H1 (cell line): ENCODE measurements around the gene PRODH2. TPM values are rescaled to one million over a fixed set of nuclear protein-coding genes. Genes with fewer than 3 reads are reported as not detected.

Source experiments
- CTCF ChIA-PET: fragments of 300-600 bp; sonication (Branson Sonifier 250); formaldehyde crosslinking; loops from one replicate; lab custom pipeline; 2021; ENCODE audit not compliant: partially characterized antibody; lab: Charles Lee
- POLR2A ChIA-PET: fragments of 300-600 bp; sonication (Branson Sonifier 250); formaldehyde crosslinking; loops from one replicate; lab custom pipeline; 2021; ENCODE audit warnings: inconsistent platforms; ENCODE audit not compliant: partially characterized antibody; lab: Charles Lee
- DNase-seq, 2 experiments: peaks; one replicate each; pipeline versions ENCODE4 v3.0.0 to v3.0.0-alpha.2; 2010 to 2022; ENCODE audit warnings: low spot score in 2 of 2, low read depth in 1 of 2, mixed read lengths in 1 of 2
- FAIRE-seq: peaks from 2 replicates; lab custom pipeline; 2011; peaks lifted over from hg19 to GRCh38; lab: Jason Lieb, UNC
- H2AFZ ChIP-seq: 2 replicates; pipeline ENCODE4 v1.8.1; 2012; ENCODE audit warnings: low read length, inconsistent platforms
- H2AK5ac ChIP-seq: 2 replicates; pipeline ENCODE4 v1.6.1; 2013; ENCODE audit warnings: low read depth, low read length
- H2BK120ac ChIP-seq: replicated peaks from 2 replicates; pipeline ENCODE3; 2013; ENCODE audit warnings: low read depth, low read length, inconsistent platforms
- H2BK12ac ChIP-seq: 2 replicates; pipeline ENCODE4 v1.6.1; 2013; ENCODE audit warnings: low read depth, low read length
- H2BK15ac ChIP-seq: 2 replicates; pipeline ENCODE4 v1.6.1; 2013; ENCODE audit warnings: low read length
- H2BK20ac ChIP-seq: 2 replicates; pipeline ENCODE4 v1.6.1; 2013; ENCODE audit warnings: low read length
- H2BK5ac ChIP-seq: 2 replicates; pipeline ENCODE4 v1.6.1; 2013; ENCODE audit warnings: low read depth, low read length
- H3K14ac ChIP-seq: 2 replicates; pipeline ENCODE4 v1.6.1; 2013; ENCODE audit warnings: inconsistent platforms; ENCODE audit not compliant: insufficient read length
- H3K18ac ChIP-seq: 2 replicates; pipeline ENCODE4 v1.6.1; 2013; ENCODE audit warnings: low read length; ENCODE audit errors: extremely low read depth
- H3K23ac ChIP-seq: 2 replicates; pipeline ENCODE4 v1.6.1; 2013; ENCODE audit warnings: inconsistent platforms; ENCODE audit not compliant: insufficient read length
- H3K23me2 ChIP-seq: 2 replicates; pipeline ENCODE4 v1.6.1; 2013; ENCODE audit warnings: low read depth, low read length
- H3K27ac ChIP-seq: 2 replicates; pipeline ENCODE4 v1.6.1; 2011; ENCODE audit warnings: low read depth, low read length, inconsistent platforms
- H3K27me3 ChIP-seq, 4 experiments: replicated peaks in 1 of 4; 1 replicate in 1 of 4; 2 replicates in 3 of 4; pipeline versions ENCODE4 v1.6.1 to v1.8.1; 2011 to 2013; ENCODE audit warnings: low read length in 3 of 4, mild to moderate bottlenecking in 3 of 4, inconsistent platforms in 2 of 4, mixed read lengths in 2 of 4, moderate library complexity in 1 of 4; ENCODE audit not compliant: control insufficient read depth in 3 of 4, insufficient read depth in 3 of 4; ENCODE audit errors: extremely low read depth in 1 of 4
- H3K36me3 ChIP-seq, 4 experiments: 2 replicates each; pipeline versions ENCODE4 v1.6.1 to v1.8.1; 2011 to 2013; ENCODE audit warnings: mild to moderate bottlenecking in 4 of 4, low read length in 3 of 4, moderate library complexity in 2 of 4, control low read depth in 1 of 4, inconsistent platforms in 1 of 4; ENCODE audit not compliant: insufficient read depth in 4 of 4, control insufficient read depth in 2 of 4
- H3K4ac ChIP-seq: replicated peaks from 2 replicates; pipeline ENCODE3; 2013; ENCODE audit warnings: low read length, low read depth, mixed read lengths, inconsistent platforms; ENCODE audit not compliant: insufficient read length
- H3K4me1 ChIP-seq, 4 experiments: replicated peaks in 1 of 4; 1 replicate in 1 of 4; 2 replicates in 3 of 4; pipeline versions ENCODE4 v1.6.1 to v1.8.1; 2011 to 2013; ENCODE audit warnings: low read length in 3 of 4, inconsistent platforms in 2 of 4, mixed read lengths in 1 of 4; ENCODE audit not compliant: insufficient read depth in 4 of 4, control insufficient read depth in 3 of 4
- H3K4me2 ChIP-seq, 2 experiments: 2 replicates each; pipeline versions ENCODE4 v1.6.1 to v1.8.1; 2011 to 2013; ENCODE audit warnings: low read depth in 2 of 2, low read length in 2 of 2, control low read depth in 1 of 2, inconsistent platforms in 1 of 2, mild to moderate bottlenecking in 1 of 2; ENCODE audit not compliant: insufficient read depth in 1 of 2
- H3K4me3 ChIP-seq, 4 experiments: fragments of 200-600, 300-600 bp in 1 of 4; sonication (generic), shearing (Covaris generic), sonication (Bioruptor Twin) in 1 of 4; 2 replicates each; pipeline versions ENCODE4 v1.5.1 to v1.8.1; 2011 to 2016; ENCODE audit warnings: low read length in 4 of 4, low read depth in 3 of 4, control low read depth in 2 of 4, inconsistent platforms in 2 of 4, mild to moderate bottlenecking in 2 of 4, mixed read lengths in 1 of 4, moderate library complexity in 1 of 4; ENCODE audit not compliant: insufficient read depth in 2 of 4; ENCODE audit errors: extremely low read depth in 1 of 4
- H3K56ac ChIP-seq: replicated peaks from 2 replicates; pipeline ENCODE3; 2013; ENCODE audit warnings: low read depth, mild to moderate bottlenecking, mixed read lengths, low read length, inconsistent platforms; ENCODE audit not compliant: insufficient read length
- H3K79me1 ChIP-seq: 2 replicates; pipeline ENCODE4 v1.6.1; 2013; ENCODE audit warnings: low read depth, low read length, control low read depth
- H3K79me2 ChIP-seq, 2 experiments: 2 replicates each; pipeline versions ENCODE4 v1.6.1 to v1.8.1; 2012 to 2013; ENCODE audit warnings: low read length in 2 of 2, mild to moderate bottlenecking in 2 of 2, inconsistent platforms in 1 of 2; ENCODE audit not compliant: insufficient read depth in 2 of 2, control insufficient read depth in 1 of 2
- H3K9ac ChIP-seq, 4 experiments: replicated peaks in 1 of 4; 1 replicate in 1 of 4; 2 replicates in 3 of 4; pipeline versions ENCODE4 v1.6.1 to v1.8.1; 2011 to 2013; ENCODE audit warnings: low read depth in 3 of 4, low read length in 3 of 4, control low read depth in 2 of 4, mild to moderate bottlenecking in 2 of 4, moderate library complexity in 2 of 4, inconsistent platforms in 1 of 4; ENCODE audit errors: extremely low read depth in 1 of 4
- H3K9me3 ChIP-seq, 2 experiments: 2 replicates each; pipeline versions ENCODE4 v1.6.1 to v1.8.1; 2012 to 2013; ENCODE audit warnings: mild to moderate bottlenecking in 2 of 2, moderate library complexity in 2 of 2, control low read depth in 1 of 2, inconsistent platforms in 1 of 2, low read depth in 1 of 2, low read length in 1 of 2, mixed read lengths in 1 of 2; ENCODE audit not compliant: insufficient read depth in 2 of 2
- H4K20me1 ChIP-seq, 2 experiments: replicated peaks in 1 of 2; 2 replicates each; pipeline versions ENCODE3 to v1.8.1; 2011 to 2013; ENCODE audit warnings: inconsistent platforms in 2 of 2, low read length in 2 of 2, mild to moderate bottlenecking in 1 of 2; ENCODE audit not compliant: insufficient read depth in 2 of 2, control insufficient read depth in 1 of 2
- H4K5ac ChIP-seq: 2 replicates; pipeline ENCODE4 v1.6.1; 2013; ENCODE audit warnings: low read length, low read depth, mixed read lengths, inconsistent platforms; ENCODE audit not compliant: insufficient read length
- H4K8ac ChIP-seq: 2 replicates; pipeline ENCODE4 v1.8.0; 2013; ENCODE audit warnings: mild to moderate bottlenecking, moderate library complexity, low read length, inconsistent platforms; ENCODE audit not compliant: insufficient read depth; ENCODE audit errors: extremely low read depth
- H4K91ac ChIP-seq: replicated peaks from 2 replicates; pipeline ENCODE3; 2013; ENCODE audit warnings: low read length, mixed read lengths, inconsistent platforms; ENCODE audit not compliant: insufficient read length
- CEBPB ChIP-seq: IDR thresholded peaks from 2 replicates; pipeline ENCODE4 v1.6.1; 2012; ENCODE audit warnings: low read depth, low read length
- HDAC6 ChIP-seq: IDR thresholded peaks from one replicate; pipeline ENCODE4 v1.7.1; 2012; ENCODE audit warnings: low read depth, mild to moderate bottlenecking, inconsistent platforms, low read length, moderate library complexity
- KDM1A ChIP-seq: fragments of 200-600, 300-600 bp; sonication (generic); IDR thresholded peaks from 2 replicates; pipeline ENCODE4 v1.7.1; 2016; ENCODE audit warnings: mild to moderate bottlenecking, low read length, borderline replicate concordance
- WGBS, 2 experiments: shearing (Covaris generic) in 1 of 2; methylation state at CpG; one replicate each; pipeline versions ENCODE4 v1.1.6 to v1.1.7; 2013 to 2015; ENCODE audit warnings: low lambda C conversion rate in 2 of 2, mixed read lengths in 2 of 2, inconsistent platforms in 1 of 2, low coverage in 1 of 2, missing lambda C conversion rate in 1 of 2; ENCODE audit not compliant: insufficient replicate concordance in 2 of 2, insufficient coverage in 1 of 2, insufficient read length in 1 of 2; ENCODE audit errors: extremely low coverage in 1 of 2, missing lambda C conversion rate in 1 of 2; 5-methylcytosine and 5-hydroxymethylcytosine counted together
- polyA plus RNA-seq, 7 experiments: library from polyadenylated mRNA; depleted of rRNA in 3 of 7; stranded (reverse) in 5 of 7; unstranded in 2 of 7; fragments of >200 nt in 5 of 7; fragments of 200-250 nt in 2 of 7; gene quantifications; 1 replicate in 5 of 7; 2 replicates in 1 of 7; 4 replicates in 1 of 7; pipeline versions ENCODE4 v1.2.1 to v1.2.3, GENCODE V29; 2011 to 2013; ENCODE audit warnings: missing spikeins in 2 of 7, mixed read lengths in 2 of 7
- total RNA-seq: library from RNA; stranded (reverse); fragmentation: NEBNext Ultra II Directional; extraction: Animal tissue kit (Norgen Biotek cat#: 25700); gene quantifications from 2 replicates; pipeline ENCODE4 v1.2.1, GENCODE V29; 2021

PRODH2 gene
- total and polyA plus RNA-seq, 2 of the 8 experiments (the other 6 are each of a cell fraction or from before 2014, with no cell fraction given) = not detected

DNA sequence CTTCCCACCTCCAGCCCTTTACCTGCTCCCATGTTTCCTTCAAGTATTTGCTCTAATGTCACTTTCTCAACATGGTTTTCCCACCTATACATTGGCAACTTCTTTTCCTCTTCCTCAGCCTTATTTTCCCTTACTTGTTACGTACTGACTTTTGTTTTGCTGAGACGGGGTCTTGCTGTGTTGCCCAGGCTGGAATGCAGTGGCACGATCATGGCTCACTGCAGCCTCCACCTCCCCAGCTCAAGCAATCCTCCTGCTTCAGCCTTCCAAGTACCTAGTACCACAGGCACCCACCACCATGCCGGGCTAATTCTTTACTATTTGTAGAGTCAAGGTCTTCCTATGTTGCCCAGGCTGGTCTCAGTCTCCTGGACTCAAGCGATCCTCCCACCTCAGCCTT, 5.0 kb downstream of the PRODH2 start:
- H3K9me3 ChIP-seq = no peaks in the 10 kb centered on the region
- 93% methylated on average over 5 of the region's 5 CpGs; no CpG with 5 or more reads in 1 of the 2 experiments for WGBS, 2 experiments
- H3K36me3 ChIP-seq = no peaks in the 10 kb centered on the region
- no peaks in the 10 kb centered on the region for H3K27me3 ChIP-seq
- H2BK12ac ChIP-seq = no peak overlapping the region
- H3K4me2 ChIP-seq = no peak overlapping the region
- no peaks in the 10 kb centered on the region for H3K79me2 ChIP-seq
- H3K79me1 ChIP-seq = no peaks in the 10 kb centered on the region
- no peak overlapping the region for H2BK20ac ChIP-seq
- H4K91ac ChIP-seq = no peak overlapping the region
- H4K8ac ChIP-seq = no peak overlapping the region
- H2BK5ac ChIP-seq = no peak overlapping the region
- TF ChIP-seq HDAC6 (no peak), KDM1A (peak; percentile 28; the same call in 1 of the 2 replicates), CEBPB (no peak)
- no peak overlapping the region for H3K4ac ChIP-seq
- no peak for FAIRE-seq
- H4K5ac ChIP-seq = no peak overlapping the region
- H2BK15ac ChIP-seq = no peak overlapping the region
- no peaks in the 10 kb centered on the region for H4K20me1 ChIP-seq
- no peak overlapping the region for H3K14ac ChIP-seq
- H3K23ac ChIP-seq = no peak overlapping the region
- no peaks in the 10 kb centered on the region for H3K23me2 ChIP-seq
- no peak overlapping the region for H3K18ac ChIP-seq
- DNase-seq = no peak
- no peak overlapping the region for H3K4me3 ChIP-seq
- ChIA-PET POLR2A (no interaction called here), CTCF (interaction anchor here (0.7 to 2.3 kb wide), 3 partner anchors 11 to 15 kb away, joined by 3 to 7 read pairs (median 5); no protein-coding TSS in a partner anchor)
- H3K4me1 ChIP-seq = peaks cover 0 to 2% (median 0%) of the 10 kb centered on the region in 4 experiments; a peak in 3 of 7 replicates
- H3K27ac ChIP-seq = no peak overlapping the region
- no peak overlapping the region for H3K56ac ChIP-seq
- no peak overlapping the region for H2BK120ac ChIP-seq
- H3K9ac ChIP-seq = no peak overlapping the region
- no peak overlapping the region for H2AFZ ChIP-seq
- no peak overlapping the region for H2AK5ac ChIP-seq
